ENCODE data around the gene CHN2. TPM values are rescaled to one million over a fixed set of nuclear protein-coding genes. Genes with fewer than 3 reads are reported as not detected.

Gene CHN2
- total RNA-seq, 1 experiment from 2014 or later, result 5.0 TPM

GRCh38 chr7:29197916-29198315, 3.3 kb downstream of the CHN2 start:
- POLR2A ChIA-PET, result no interaction called here
- Mint-ChIP-seq H3K9me3 (no peaks in the 10 kb centered on the region), H3K36me3 (no peaks in the 10 kb centered on the region), H3K27me3 (ENCODE audit: low read depth) (peaks cover 50% of the 10 kb centered on the region), H3K4me3 (no peak overlapping the region), H3K27ac (no peak overlapping the region), H3K4me1 (peaks cover 37% of the 10 kb centered on the region)
- no peak for ATAC-seq
- no peak for DNase-seq (ENCODE audit: low spot score)
- CTCF ChIA-PET, result interaction anchor here (0.5 to 2.4 kb wide), 4 partner anchors 8 to 103 kb away, joined by 3 to 10 read pairs (median 4); no protein-coding TSS in a partner anchor
- TF ChIP-seq ZNF281 (CRISPR knock-in tag; IDR thresholded peaks at IDR 0.05), result no peak
- no peak for TF ChIP-seq ZNF138 (CRISPR knock-in tag; conservative IDR thresholded peaks at IDR 0.05)
- no peak for TF ChIP-seq TCF7 (CRISPR knock-in tag; IDR thresholded peaks at IDR 0.05; ENCODE audit: low read depth)
- no peak for TF ChIP-seq E2F1 (CRISPR knock-in tag; IDR thresholded peaks at IDR 0.05)
- no peak for TF ChIP-seq GRHL2 (CRISPR knock-in tag; IDR thresholded peaks at IDR 0.05; ENCODE audit: insufficient replicate concordance, severe bottlenecking)
- TF ChIP-seq ATF2 (CRISPR knock-in tag; IDR thresholded peaks at IDR 0.05; ENCODE audit: borderline replicate concordance, low read depth), result no peak
- no peak for TF ChIP-seq NR2C2 (CRISPR knock-in tag; IDR thresholded peaks at IDR 0.05)
- no peak for TF ChIP-seq ZBTB43 (CRISPR knock-in tag; IDR thresholded peaks at IDR 0.05)
- no peak for TF ChIP-seq STAT6 (CRISPR knock-in tag; conservative IDR thresholded peaks at IDR 0.05; ENCODE audit: low read depth)
- no peak for TF ChIP-seq PREB (CRISPR knock-in tag; IDR thresholded peaks at IDR 0.05; ENCODE audit: borderline replicate concordance)
- TF ChIP-seq AR (CRISPR knock-in tag; IDR thresholded peaks at IDR 0.05), result no peak
- TF ChIP-seq IRF1 (CRISPR knock-in tag; IDR thresholded peaks at IDR 0.05), result no peak
- no peak for TF ChIP-seq TEAD1 (CRISPR knock-in tag; IDR thresholded peaks at IDR 0.05)
- TF ChIP-seq CREB1 (CRISPR knock-in tag; IDR thresholded peaks at IDR 0.05), result no peak
- TF ChIP-seq ZNF532 (CRISPR knock-in tag; IDR thresholded peaks at IDR 0.05; ENCODE audit: borderline replicate concordance), result no peak
- TF ChIP-seq ZNF219 (CRISPR knock-in tag; IDR thresholded peaks at IDR 0.05; ENCODE audit: borderline replicate concordance), result no peak

All from WTC11 (cell line).